ENCODE data around the gene ANGEL1.
A peak's percentile ranks its signal among the peaks of the same experiment; 100 is the strongest.

ANGEL1 gene

DNA sequence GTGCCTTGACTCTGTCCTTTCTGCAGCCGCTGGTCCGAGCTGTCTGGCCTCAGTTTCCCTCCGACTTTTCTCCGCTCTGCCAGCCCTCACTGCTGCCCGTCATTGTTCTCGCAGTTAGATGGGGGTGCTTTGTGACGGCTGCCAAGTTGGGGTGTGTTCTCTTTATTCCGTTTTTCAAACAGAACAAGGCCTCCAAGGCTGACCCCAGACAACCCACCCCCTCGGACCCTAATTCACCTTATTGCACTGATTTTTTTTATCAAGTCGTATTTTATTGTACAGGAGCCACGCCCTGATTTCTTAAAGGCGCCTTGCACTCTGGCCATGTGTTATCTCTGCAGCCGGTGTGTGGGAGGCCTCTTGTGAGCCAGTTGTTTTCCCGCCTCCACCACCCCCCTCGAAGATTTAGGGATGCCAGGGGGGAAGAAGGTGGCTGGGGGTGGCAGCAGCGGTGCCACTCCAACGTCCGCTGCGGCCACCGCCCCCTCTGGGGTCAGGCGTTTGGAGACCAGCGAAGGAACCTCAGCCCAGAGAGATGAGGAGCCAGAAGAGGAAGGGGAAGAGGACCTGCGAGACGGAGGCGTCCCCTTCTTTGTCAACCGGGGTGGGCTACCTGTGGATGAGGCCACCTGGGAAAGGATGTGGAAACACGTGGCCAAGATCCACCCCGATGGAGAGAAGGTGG lies 50.1 kb downstream of the ANGEL1 start:
- TF ChIP-seq POLR2AphosphoS5 (IDR thresholded peaks at IDR 0.05; ENCODE audit: low read depth, low read length) (no peak), SIN3A (IDR thresholded peaks at IDR 0.05; ENCODE audit: borderline replicate concordance, insufficient read depth, low read length) (no peak), TAF1 (IDR thresholded peaks at IDR 0.05; ENCODE audit: borderline replicate concordance, insufficient read depth, low read length) (no peak), FOXP2 (optimal IDR thresholded peaks at IDR 0.05; ENCODE audit: borderline replicate concordance, extremely low read depth, extremely low read length, insufficient read depth) (no peak)

DNA sequence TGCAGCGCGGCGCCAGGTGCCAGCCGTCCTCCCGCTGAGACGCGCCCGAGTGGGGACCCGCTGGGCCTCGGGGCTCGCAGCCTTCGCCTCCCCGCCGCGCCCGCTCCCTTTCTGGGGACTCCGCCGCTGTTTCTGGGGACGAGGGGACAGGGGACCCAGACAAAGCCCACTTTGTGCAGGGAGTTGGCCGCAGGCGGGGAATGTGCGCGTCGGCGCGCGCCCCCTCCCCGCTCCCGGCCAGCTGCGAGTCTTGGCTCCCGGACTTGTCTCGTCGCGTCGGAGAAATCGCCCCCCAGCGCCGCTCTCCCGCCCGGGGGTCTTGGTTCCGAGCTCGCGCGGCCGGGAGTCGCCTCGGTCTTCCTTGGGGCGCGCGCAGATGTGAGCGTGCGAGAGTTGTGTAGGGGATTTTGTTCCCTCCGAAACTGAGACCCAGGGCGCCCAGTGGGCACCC lies 50.7 kb downstream of the ANGEL1 start:
- TF ChIP-seq, protein P1, sequence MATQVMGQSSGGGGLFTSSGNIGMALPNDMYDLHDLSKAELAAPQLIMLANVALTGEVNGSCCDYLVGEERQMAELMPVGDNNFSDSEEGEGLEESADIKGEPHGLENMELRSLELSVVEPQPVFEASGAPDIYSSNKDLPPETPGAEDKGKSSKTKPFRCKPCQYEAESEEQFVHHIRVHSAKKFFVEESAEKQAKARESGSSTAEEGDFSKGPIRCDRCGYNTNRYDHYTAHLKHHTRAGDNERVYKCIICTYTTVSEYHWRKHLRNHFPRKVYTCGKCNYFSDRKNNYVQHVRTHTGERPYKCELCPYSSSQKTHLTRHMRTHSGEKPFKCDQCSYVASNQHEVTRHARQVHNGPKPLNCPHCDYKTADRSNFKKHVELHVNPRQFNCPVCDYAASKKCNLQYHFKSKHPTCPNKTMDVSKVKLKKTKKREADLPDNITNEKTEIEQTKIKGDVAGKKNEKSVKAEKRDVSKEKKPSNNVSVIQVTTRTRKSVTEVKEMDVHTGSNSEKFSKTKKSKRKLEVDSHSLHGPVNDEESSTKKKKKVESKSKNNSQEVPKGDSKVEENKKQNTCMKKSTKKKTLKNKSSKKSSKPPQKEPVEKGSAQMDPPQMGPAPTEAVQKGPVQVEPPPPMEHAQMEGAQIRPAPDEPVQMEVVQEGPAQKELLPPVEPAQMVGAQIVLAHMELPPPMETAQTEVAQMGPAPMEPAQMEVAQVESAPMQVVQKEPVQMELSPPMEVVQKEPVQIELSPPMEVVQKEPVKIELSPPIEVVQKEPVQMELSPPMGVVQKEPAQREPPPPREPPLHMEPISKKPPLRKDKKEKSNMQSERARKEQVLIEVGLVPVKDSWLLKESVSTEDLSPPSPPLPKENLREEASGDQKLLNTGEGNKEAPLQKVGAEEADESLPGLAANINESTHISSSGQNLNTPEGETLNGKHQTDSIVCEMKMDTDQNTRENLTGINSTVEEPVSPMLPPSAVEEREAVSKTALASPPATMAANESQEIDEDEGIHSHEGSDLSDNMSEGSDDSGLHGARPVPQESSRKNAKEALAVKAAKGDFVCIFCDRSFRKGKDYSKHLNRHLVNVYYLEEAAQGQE (IDR thresholded peaks at IDR 0.05; ENCODE audit: insufficient read depth in 1 of 2, low read depth in 2 of 2, low read length in 2 of 2): no peak

DNA sequence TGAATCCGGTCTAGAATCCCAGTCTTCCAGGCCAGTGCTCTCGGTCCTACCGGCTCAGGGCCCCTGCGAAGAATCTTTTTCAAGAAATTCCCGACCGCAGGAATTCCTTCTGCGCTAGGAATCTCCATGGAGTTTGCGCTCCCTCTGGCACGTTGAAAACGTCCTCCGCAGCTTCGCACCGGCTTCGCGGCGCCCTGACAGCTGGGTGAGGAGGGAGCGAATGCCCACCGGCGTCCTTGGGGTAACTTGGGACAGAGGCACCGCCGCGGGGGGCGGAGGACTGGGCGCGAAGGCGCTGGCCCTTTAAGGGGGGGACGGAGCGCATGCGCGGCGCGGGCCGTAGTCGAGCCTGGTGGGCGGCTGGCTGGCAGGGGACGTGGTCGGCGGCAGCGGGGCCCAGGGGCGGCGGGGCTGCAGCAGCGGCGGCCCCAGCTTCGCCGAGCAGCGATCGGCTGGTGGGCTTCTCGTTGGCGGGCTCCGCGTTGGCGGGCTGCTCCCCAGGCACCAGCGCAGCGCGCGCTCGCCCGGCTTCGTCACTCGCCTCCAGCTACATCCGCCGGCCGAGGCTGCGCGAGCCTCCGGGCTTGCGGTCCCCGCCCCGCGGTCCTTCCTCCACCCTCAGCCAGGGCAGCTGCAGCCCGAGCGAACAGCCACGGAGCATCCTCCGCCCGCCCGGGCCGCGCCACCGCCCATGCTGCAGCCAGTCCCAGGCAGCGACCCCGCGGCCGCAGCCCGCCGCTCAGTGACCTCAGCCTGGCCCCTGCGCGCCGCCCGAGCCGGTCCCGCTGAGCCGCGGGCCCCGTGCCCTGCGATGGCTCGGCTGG lies 51.3 kb downstream of the ANGEL1 start, which contains the start of gene VASH1:
TSS of gene VASH1 (plus strand) at position 333 of the 824 bp plus-strand sequence. CDS start 1,354 bp downstream, outside the sequence.
- TF ChIP-seq SIN3A (IDR thresholded peaks at IDR 0.05; ENCODE audit: borderline replicate concordance, insufficient read depth, low read length) (no peak), POLR2AphosphoS5 (IDR thresholded peaks at IDR 0.05; ENCODE audit: low read depth, low read length) (0 out of 2 replicates have a peak, but pooled peaks have one; percentile 32)

DNA sequence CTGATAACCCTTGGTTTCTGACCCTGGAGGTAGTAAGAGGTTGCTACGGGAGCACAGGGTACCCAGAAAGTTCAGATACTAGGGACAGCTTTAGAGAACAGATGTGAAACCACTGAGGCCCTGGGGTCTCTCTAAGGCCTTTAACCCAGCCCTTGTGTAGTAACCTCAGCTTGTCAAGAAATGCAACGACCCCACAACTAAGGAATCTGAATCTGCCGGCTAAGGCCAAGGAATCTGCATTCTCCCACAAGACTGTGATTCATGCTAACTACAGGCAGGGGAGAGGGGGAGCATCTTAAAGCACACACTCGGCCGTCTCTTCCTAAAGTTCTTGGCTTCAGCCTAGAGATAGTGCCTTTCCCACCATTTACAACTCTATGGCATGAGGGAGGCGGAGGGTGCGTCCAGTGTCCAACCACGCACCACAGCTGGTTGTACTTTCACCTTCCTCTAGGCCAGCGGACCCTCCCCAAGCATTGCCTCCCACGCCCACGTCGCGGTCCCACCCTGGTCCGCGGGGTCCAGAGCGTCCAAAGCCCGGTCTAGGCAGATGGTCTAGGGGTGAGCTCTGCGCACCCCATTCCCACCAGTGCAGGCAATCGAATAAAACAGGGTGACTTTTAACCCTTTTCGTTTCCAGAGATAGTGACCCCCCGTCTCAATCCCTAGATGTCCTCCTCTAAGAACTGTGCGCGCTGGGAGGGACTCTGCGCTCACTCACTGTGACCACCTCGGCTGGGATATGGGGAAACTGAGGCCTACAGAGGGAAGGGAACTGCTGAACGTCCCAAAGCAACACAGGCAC lies 52.1 kb downstream of the ANGEL1 start:
- no peak for TF ChIP-seq FOXP2 (optimal IDR thresholded peaks at IDR 0.05; ENCODE audit: borderline replicate concordance, extremely low read depth, extremely low read length, insufficient read depth)
- TF ChIP-seq, protein P1 (IDR thresholded peaks at IDR 0.05; ENCODE audit: insufficient read depth in 1 of 2, low read depth in 2 of 2, low read length in 2 of 2): no peak
- no peak for TF ChIP-seq SIN3A (IDR thresholded peaks at IDR 0.05; ENCODE audit: borderline replicate concordance, insufficient read depth, low read length)
- no peak for TF ChIP-seq TAF1 (IDR thresholded peaks at IDR 0.05; ENCODE audit: borderline replicate concordance, insufficient read depth, low read length)
- TF ChIP-seq POLR2AphosphoS5 (IDR thresholded peaks at IDR 0.05; ENCODE audit: low read depth, low read length): no peak

GRCh38 chr14:76759589-76759988 lies 53.1 kb downstream of the ANGEL1 start:
- TF ChIP-seq TAF1 (IDR thresholded peaks at IDR 0.05; ENCODE audit: borderline replicate concordance, insufficient read depth, low read length) (no peak), POLR2AphosphoS5 (IDR thresholded peaks at IDR 0.05; ENCODE audit: low read depth, low read length) (no peak), SIN3A (IDR thresholded peaks at IDR 0.05; ENCODE audit: borderline replicate concordance, insufficient read depth, low read length) (no peak), FOXP2 (optimal IDR thresholded peaks at IDR 0.05; ENCODE audit: borderline replicate concordance, extremely low read depth, extremely low read length, insufficient read depth) (no peak)
- TF ChIP-seq, protein P1 (IDR thresholded peaks at IDR 0.05; ENCODE audit: insufficient read depth in 1 of 2, low read depth in 2 of 2, low read length in 2 of 2): no peak

All from PFSK-1 (cell line).